Thyroid gland (tissue), 4 donors: Measurements from ENCODE around the gene ATXN7.

Experiments used
- POLR2A ChIP-seq, 2 donors: fragments of 450-650 bp; IDR thresholded peaks; one replicate each; pipeline ENCODE4 v1.6.1; 2017; ENCODE audit warnings: antibody characterized with exemption in 2 of 2, mild to moderate bottlenecking in 2 of 2, moderate library complexity in 1 of 2
- TF ChIP-seq, protein P1 (sequence below), 6 experiments: fragments of 200-600 bp in 3 of 6; fragments of 450-650 bp in 3 of 6; sonication (generic) in 3 of 6; IDR thresholded peaks; one replicate each; pipeline ENCODE4 v1.5.1; 2016 to 2019; ENCODE audit warnings: antibody characterized with exemption in 6 of 6, mild to moderate bottlenecking in 2 of 6, inconsistent platforms in 1 of 6, moderate library complexity in 1 of 6

DNA sequence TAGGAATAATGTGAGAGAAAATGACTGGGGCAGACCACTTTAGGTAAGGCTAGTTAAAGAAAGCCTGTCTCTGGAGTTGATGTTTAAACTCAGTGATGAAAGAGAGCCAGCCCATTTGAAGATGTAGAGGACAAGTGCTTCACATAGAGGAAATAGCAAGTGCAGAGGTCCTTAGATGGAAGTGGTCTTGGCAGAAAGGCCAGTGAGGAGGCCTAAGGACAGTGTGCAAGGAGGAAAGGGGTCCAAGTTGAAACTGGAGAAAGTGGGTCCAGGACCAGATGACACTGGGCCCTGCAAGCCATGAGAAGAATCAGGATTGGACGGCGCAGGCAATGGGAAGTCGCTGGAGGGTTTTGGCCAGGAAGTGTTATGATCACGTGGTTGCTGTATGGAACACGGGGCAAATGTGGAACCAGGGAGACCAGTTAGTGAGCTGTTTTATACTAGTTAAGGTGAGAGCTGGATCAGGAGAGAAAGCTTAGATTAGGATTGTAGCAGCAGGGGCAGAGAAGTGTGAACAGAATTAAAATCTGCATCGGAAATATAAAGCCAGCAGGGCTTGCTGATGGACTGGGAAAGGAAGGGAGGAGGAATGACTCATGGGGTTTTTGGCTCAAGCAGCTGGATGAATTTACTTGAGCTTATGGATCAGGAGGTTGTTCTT lies 96.5 kb downstream of the ATXN7 start:
- TF ChIP-seq, protein P1, sequence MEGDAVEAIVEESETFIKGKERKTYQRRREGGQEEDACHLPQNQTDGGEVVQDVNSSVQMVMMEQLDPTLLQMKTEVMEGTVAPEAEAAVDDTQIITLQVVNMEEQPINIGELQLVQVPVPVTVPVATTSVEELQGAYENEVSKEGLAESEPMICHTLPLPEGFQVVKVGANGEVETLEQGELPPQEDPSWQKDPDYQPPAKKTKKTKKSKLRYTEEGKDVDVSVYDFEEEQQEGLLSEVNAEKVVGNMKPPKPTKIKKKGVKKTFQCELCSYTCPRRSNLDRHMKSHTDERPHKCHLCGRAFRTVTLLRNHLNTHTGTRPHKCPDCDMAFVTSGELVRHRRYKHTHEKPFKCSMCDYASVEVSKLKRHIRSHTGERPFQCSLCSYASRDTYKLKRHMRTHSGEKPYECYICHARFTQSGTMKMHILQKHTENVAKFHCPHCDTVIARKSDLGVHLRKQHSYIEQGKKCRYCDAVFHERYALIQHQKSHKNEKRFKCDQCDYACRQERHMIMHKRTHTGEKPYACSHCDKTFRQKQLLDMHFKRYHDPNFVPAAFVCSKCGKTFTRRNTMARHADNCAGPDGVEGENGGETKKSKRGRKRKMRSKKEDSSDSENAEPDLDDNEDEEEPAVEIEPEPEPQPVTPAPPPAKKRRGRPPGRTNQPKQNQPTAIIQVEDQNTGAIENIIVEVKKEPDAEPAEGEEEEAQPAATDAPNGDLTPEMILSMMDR (IDR thresholded peaks at IDR 0.05), result no peak
- no peak for TF ChIP-seq POLR2A (IDR thresholded peaks at IDR 0.05)
